NT2/D1 (cell line): ENCODE results near the gene OPN5.

ENCODE experiments used
- SUZ12 ChIP-seq: IDR thresholded peaks from 2 replicates; pipeline ENCODE4 v1.6.1; 2011; ENCODE audit not compliant: insufficient read length, insufficient read depth; ENCODE audit errors: extremely low read depth
- YY1 ChIP-seq: IDR thresholded peaks from 2 replicates; pipeline ENCODE4 v1.6.1; 2011; ENCODE audit not compliant: insufficient read length, insufficient read depth

- no peak for TF ChIP-seq YY1
- TF ChIP-seq SUZ12, result no peak
Observed at GRCh38 chr6:47852727-47853126, 70.9 kb downstream of the OPN5 start.
